Measurements from ENCODE around the gene GTPBP6.

DNA sequence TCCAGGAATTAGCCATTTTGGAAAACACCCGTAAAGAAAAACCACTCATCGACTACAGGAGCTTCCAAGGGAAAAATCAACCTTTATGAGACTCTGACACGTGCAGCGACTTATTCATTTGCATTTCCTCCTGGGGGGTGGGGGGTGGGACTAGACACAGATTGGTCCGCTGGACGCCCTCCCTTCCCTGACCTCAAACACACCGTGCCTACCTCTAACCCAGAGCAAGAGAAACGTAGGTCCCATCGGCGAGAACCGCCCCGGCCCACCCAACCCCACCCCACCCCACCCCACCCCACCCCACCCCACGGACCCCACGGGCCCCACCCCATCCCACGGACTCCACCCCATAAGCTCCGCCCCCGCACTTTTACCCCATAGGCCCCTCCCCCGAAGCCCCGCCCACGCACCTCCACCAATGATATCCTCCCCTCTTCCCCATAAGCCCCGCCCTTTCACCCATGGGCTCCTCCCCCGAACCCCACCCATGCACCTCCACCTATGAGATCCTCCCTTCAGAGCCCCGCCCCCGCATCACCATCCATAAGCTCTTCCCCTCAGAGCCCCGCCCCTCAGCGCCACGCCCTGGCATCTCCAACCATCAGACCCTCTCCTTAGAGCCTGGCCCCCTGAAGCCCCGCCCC lies 1.1 kb downstream of the GTPBP6 start:
- TF ChIP-seq POLR2A (IDR thresholded peaks at IDR 0.05; ENCODE audit: low read depth, low read length) = no peak
- no peak for TF ChIP-seq TAF1 (IDR thresholded peaks at IDR 0.05; ENCODE audit: borderline replicate concordance, low read depth, low read length)
